ENCODE data around the gene SEC16A.
"Not testable (repeated sequence)": the region's sequence is repeated elsewhere in the genome, so short reads cannot be mapped to it uniquely, and the experiment has no call there.

SEC16A gene

GRCh38 chr9:136426787-136427186, 56.1 kb downstream of the SEC16A start:
- no peak for DNase-seq
- no peak for TF ChIP-seq CTCF (IDR thresholded peaks at IDR 0.05; ENCODE audit: low read depth, low read length, missing control alignments)

GRCh38 chr9:136425367-136425766, 57.5 kb downstream of the SEC16A start:
- in situ Hi-C loops (cut with HindIII; ENCODE audit: low pct_ligation_motif_present, low sequenced_read_pairs); H3K4me3 ChIP-seq (ENCODE audit: low read depth, low read length); DNase-seq; H3K27me3 ChIP-seq (replicated peaks); H3K27ac ChIP-seq: not testable (repeated sequence)
- peaks cover 57% of the 10 kb centered on the region for H3K36me3 ChIP-seq (replicated peaks)

More at GRCh38 chr9:136426787-136427186, 56.1 kb downstream of the SEC16A start:
- no peak overlapping the region for H3K27ac ChIP-seq
- no peaks in the 10 kb centered on the region for H3K27me3 ChIP-seq (replicated peaks)
- H3K36me3 ChIP-seq (replicated peaks), result peaks cover 50% of the 10 kb centered on the region
- in situ Hi-C loops (cut with HindIII; ENCODE audit: low pct_ligation_motif_present, low sequenced_read_pairs), result no loop called here
- H3K4me3 ChIP-seq (ENCODE audit: low read depth, low read length), result no peak overlapping the region

- Histone ChIP-seq H3K36me3 (replicated peaks) (peaks cover 59% of the 10 kb centered on the region), H3K27ac (no peak overlapping the region), H3K4me3 (ENCODE audit: low read depth, low read length) (no peak overlapping the region), H3K27me3 (replicated peaks) (no peaks in the 10 kb centered on the region)
- no peak for DNase-seq
- TF ChIP-seq CTCF (IDR thresholded peaks at IDR 0.05; ENCODE audit: low read depth, low read length, missing control alignments), result no peak
- in situ Hi-C loops (cut with HindIII; ENCODE audit: low pct_ligation_motif_present, low sequenced_read_pairs), result no loop called here
Measured at GRCh38 chr9:136424750-136425362, 58.0 kb downstream of the SEC16A start.

- in situ Hi-C loops (cut with HindIII; ENCODE audit: low pct_ligation_motif_present, low sequenced_read_pairs), result no loop called here
- no peaks in the 10 kb centered on the region for H3K27me3 ChIP-seq (replicated peaks)
- H3K4me3 ChIP-seq (ENCODE audit: low read depth, low read length), result no peak overlapping the region
- no peak for TF ChIP-seq CTCF (IDR thresholded peaks at IDR 0.05; ENCODE audit: low read depth, low read length, missing control alignments)
- no peak overlapping the region for H3K27ac ChIP-seq
- no peak for DNase-seq
- H3K36me3 ChIP-seq (replicated peaks), result peaks cover 62% of the 10 kb centered on the region
Measured at GRCh38 chr9:136423432-136424146, 59.3 kb downstream of the SEC16A start.

GRCh38 chr9:136422876-136423275, 60.0 kb downstream of the SEC16A start:
- no peak overlapping the region for H3K4me3 ChIP-seq (ENCODE audit: low read depth, low read length)
- peaks cover 66% of the 10 kb centered on the region for H3K36me3 ChIP-seq (replicated peaks)
- H3K27me3 ChIP-seq (replicated peaks), result no peaks in the 10 kb centered on the region
- in situ Hi-C loops (cut with HindIII; ENCODE audit: low pct_ligation_motif_present, low sequenced_read_pairs), result no loop called here
- DNase-seq, result no peak
- no peak overlapping the region for H3K27ac ChIP-seq
- TF ChIP-seq CTCF (IDR thresholded peaks at IDR 0.05; ENCODE audit: low read depth, low read length, missing control alignments), result no peak

- H3K4me3 ChIP-seq (ENCODE audit: low read depth, low read length), result no peak overlapping the region
- H3K36me3 ChIP-seq (replicated peaks), result peaks cover 75% of the 10 kb centered on the region
- no peaks in the 10 kb centered on the region for H3K27me3 ChIP-seq (replicated peaks)
- no peak overlapping the region for H3K27ac ChIP-seq
- no peak for DNase-seq
- in situ Hi-C loops (cut with HindIII; ENCODE audit: low pct_ligation_motif_present, low sequenced_read_pairs), result no loop called here
- no peak for TF ChIP-seq CTCF (IDR thresholded peaks at IDR 0.05; ENCODE audit: low read depth, low read length, missing control alignments)
Measured at GRCh38 chr9:136421791-136422190, 61.0 kb downstream of the SEC16A start.

All from brain microvascular endothelial cell (primary cell).